Measurements from ENCODE around the gene GPR108. TPM values are rescaled to one million over a fixed set of nuclear protein-coding genes. Genes with fewer than 3 reads are reported as not detected.

The GPR108 gene
- total and polyA plus RNA-seq, 2 of the 13 experiments (the other 11 are each of a cell fraction or from before 2014, with no cell fraction given): 36.4 to 63.0 TPM

DNA sequence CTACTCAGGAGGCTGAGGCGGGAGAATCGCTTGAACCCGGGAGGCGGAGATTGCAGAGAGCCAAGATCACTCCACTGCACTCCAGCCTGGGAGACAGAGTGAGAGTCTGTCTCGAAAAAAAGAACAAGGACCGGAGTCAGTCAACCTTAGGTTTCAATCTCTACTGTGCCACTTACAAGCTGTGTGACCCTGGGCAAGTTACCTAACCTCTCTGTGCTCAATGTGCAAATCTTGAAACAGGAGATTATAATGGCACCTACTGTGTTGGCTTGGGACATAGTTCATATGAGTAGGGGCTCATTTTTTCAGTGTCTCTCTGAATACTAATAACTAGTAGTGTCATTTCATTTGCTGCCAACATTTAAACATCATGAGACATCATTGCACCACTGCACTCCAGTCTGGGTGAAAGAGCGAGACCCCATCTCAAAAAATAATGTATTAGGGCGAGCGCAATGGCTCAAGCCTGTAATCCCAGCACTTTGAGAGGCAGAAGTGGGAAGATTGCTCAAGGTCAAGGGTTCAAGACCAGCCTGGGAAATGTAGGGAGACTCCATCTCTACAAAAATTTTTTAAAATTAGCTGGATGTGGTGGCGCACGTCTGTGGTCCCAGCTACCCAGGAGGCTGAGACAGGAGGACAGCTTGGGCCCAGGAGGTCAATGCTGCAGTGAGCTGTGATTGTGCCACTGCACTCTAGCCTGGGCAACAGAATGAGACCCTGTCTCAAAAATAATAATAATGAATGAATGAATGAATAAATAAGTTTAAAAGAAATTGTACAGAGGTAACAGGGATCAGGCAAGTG, 22.4 kb downstream of the GPR108 start (continued):
- no peak for TF ChIP-seq GTF3A (CRISPR knock-in tag; conservative IDR thresholded peaks at IDR 0.05)
- TF ChIP-seq SALL2 (CRISPR knock-in tag; IDR thresholded peaks at IDR 0.05): no peak
- TF ChIP-seq TAF1 (CRISPR knock-in tag; IDR thresholded peaks at IDR 0.05): no peak
- TF ChIP-seq ZNF501 (CRISPR knock-in tag; IDR thresholded peaks at IDR 0.05): peak; percentile 65; the same call in 1 of the 2 replicates
- no peak for TF ChIP-seq CEBPB (IDR thresholded peaks at IDR 0.05; ENCODE audit: borderline replicate concordance, low read depth, low read length)
- TF ChIP-seq, protein P1, sequence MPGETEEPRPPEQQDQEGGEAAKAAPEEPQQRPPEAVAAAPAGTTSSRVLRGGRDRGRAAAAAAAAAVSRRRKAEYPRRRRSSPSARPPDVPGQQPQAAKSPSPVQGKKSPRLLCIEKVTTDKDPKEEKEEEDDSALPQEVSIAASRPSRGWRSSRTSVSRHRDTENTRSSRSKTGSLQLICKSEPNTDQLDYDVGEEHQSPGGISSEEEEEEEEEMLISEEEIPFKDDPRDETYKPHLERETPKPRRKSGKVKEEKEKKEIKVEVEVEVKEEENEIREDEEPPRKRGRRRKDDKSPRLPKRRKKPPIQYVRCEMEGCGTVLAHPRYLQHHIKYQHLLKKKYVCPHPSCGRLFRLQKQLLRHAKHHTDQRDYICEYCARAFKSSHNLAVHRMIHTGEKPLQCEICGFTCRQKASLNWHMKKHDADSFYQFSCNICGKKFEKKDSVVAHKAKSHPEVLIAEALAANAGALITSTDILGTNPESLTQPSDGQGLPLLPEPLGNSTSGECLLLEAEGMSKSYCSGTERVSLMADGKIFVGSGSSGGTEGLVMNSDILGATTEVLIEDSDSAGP (CRISPR knock-in tag; IDR thresholded peaks at IDR 0.05; ENCODE audit: borderline replicate concordance): peak; percentile 26; the same call in 1 of the 2 replicates
- TF ChIP-seq, protein P2, sequence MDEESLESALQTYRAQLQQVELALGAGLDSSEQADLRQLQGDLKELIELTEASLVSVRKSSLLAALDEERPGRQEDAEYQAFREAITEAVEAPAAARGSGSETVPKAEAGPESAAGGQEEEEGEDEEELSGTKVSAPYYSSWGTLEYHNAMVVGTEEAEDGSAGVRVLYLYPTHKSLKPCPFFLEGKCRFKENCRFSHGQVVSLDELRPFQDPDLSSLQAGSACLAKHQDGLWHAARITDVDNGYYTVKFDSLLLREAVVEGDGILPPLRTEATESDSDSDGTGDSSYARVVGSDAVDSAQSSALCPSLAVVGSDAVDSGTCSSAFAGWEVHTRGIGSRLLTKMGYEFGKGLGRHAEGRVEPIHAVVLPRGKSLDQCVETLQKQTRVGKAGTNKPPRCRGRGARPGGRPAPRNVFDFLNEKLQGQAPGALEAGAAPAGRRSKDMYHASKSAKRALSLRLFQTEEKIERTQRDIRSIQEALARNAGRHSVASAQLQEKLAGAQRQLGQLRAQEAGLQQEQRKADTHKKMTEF (CRISPR knock-in tag; IDR thresholded peaks at IDR 0.05): peak; percentile 42; the same call in 1 of the 2 replicates
- no peak for TF ChIP-seq HMG20A (CRISPR knock-in tag; IDR thresholded peaks at IDR 0.05; ENCODE audit: borderline replicate concordance)
- TF ChIP-seq CHD2 (IDR thresholded peaks at IDR 0.05; ENCODE audit: low read depth, low read length): no peak
- TF ChIP-seq, protein P3, sequence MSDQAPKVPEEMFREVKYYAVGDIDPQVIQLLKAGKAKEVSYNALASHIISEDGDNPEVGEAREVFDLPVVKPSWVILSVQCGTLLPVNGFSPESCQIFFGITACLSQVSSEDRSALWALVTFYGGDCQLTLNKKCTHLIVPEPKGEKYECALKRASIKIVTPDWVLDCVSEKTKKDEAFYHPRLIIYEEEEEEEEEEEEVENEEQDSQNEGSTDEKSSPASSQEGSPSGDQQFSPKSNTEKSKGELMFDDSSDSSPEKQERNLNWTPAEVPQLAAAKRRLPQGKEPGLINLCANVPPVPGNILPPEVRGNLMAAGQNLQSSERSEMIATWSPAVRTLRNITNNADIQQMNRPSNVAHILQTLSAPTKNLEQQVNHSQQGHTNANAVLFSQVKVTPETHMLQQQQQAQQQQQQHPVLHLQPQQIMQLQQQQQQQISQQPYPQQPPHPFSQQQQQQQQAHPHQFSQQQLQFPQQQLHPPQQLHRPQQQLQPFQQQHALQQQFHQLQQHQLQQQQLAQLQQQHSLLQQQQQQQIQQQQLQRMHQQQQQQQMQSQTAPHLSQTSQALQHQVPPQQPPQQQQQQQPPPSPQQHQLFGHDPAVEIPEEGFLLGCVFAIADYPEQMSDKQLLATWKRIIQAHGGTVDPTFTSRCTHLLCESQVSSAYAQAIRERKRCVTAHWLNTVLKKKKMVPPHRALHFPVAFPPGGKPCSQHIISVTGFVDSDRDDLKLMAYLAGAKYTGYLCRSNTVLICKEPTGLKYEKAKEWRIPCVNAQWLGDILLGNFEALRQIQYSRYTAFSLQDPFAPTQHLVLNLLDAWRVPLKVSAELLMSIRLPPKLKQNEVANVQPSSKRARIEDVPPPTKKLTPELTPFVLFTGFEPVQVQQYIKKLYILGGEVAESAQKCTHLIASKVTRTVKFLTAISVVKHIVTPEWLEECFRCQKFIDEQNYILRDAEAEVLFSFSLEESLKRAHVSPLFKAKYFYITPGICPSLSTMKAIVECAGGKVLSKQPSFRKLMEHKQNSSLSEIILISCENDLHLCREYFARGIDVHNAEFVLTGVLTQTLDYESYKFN (CRISPR knock-in tag; conservative IDR thresholded peaks at IDR 0.05): no peak
- TF ChIP-seq FOXA3 (CRISPR knock-in tag; IDR thresholded peaks at IDR 0.05): no peak
- TF ChIP-seq MZF1 (CRISPR knock-in tag; IDR thresholded peaks at IDR 0.05; ENCODE audit: borderline replicate concordance): no peak
- no peak for TF ChIP-seq ZFP41 (CRISPR knock-in tag; IDR thresholded peaks at IDR 0.05; ENCODE audit: borderline replicate concordance)
- no peak for TF ChIP-seq JUNB (CRISPR knock-in tag; IDR thresholded peaks at IDR 0.05; ENCODE audit: borderline replicate concordance)
- TF ChIP-seq ZSCAN25 (CRISPR knock-in tag; IDR thresholded peaks at IDR 0.05): no peak
- no peak for TF ChIP-seq PTBP1 (IDR thresholded peaks at IDR 0.05; ENCODE audit: low read depth, low read length, poor library complexity, severe bottlenecking)
- no peak for TF ChIP-seq SOX13 (IDR thresholded peaks at IDR 0.05)
- no peak for TF ChIP-seq SOX13 (CRISPR knock-in tag; conservative IDR thresholded peaks at IDR 0.05 in 1 of 2, IDR thresholded peaks at IDR 0.05 in 1 of 2)
- TF ChIP-seq NKX3-1 (CRISPR knock-in tag; IDR thresholded peaks at IDR 0.05): no peak
- no peak for TF ChIP-seq ZNF446 (CRISPR knock-in tag; IDR thresholded peaks at IDR 0.05)
- no peak for TF ChIP-seq GTF2F1 (IDR thresholded peaks at IDR 0.05; ENCODE audit: low read length)
- no peak for TF ChIP-seq NBN (conservative IDR thresholded peaks at IDR 0.05)
- TF ChIP-seq ZNF264 (CRISPR knock-in tag; IDR thresholded peaks at IDR 0.05): 0 out of 2 replicates have a peak, but pooled peaks have one; percentile 50
- TF ChIP-seq PHF5A (CRISPR knock-in tag; IDR thresholded peaks at IDR 0.05; ENCODE audit: low read depth, unreplicated experiment): peak; percentile 31
